HUES6 (cell line): ENCODE data around the gene TRIM44.
"Not testable (repeated sequence)": the region's sequence is repeated elsewhere in the genome, so short reads cannot be mapped to it uniquely, and the experiment has no call there.

ENCODE experiments used
- H3K27ac ChIP-seq: 2 replicates; pipeline ENCODE4 v1.7.0; 2013; ENCODE audit warnings: low read depth, mild to moderate bottlenecking, low read length, inconsistent platforms
- H3K27me3 ChIP-seq: 2 replicates; pipeline ENCODE4 v1.6.1; 2013; ENCODE audit warnings: low read length; ENCODE audit not compliant: control insufficient read depth, insufficient read depth
- H3K36me3 ChIP-seq: 2 replicates; pipeline ENCODE4 v1.6.1; 2013; ENCODE audit warnings: low read length; ENCODE audit not compliant: control insufficient read depth, insufficient read depth
- H3K4me1 ChIP-seq: 2 replicates; pipeline ENCODE4 v1.6.1; 2013; ENCODE audit warnings: low read length; ENCODE audit not compliant: control insufficient read depth, insufficient read depth
- H3K4me3 ChIP-seq: 2 replicates; pipeline ENCODE4 v1.5.1; 2013; ENCODE audit warnings: low read depth, low read length
- H3K9ac ChIP-seq: one replicate; pipeline ENCODE4 v1.6.1; 2013; ENCODE audit warnings: mild to moderate bottlenecking, low read length
- H3K9me3 ChIP-seq: 2 replicates; pipeline ENCODE4 v1.6.1; 2013; ENCODE audit warnings: low read depth, low read length; ENCODE audit not compliant: control insufficient read depth, insufficient read depth

TRIM44 gene

GRCh38 chr11:35740061-35740799 is 77.7 kb downstream of the TRIM44 start:
- Histone ChIP-seq H3K27me3 (no peaks in the 10 kb centered on the region), H3K27ac (no peak overlapping the region), H3K36me3 (0 out of 2 replicates have a peak, but pooled peaks cover 7% of the 10 kb centered on the region), H3K4me1 (no peaks in the 10 kb centered on the region), H3K9ac (no peak overlapping the region), H3K9me3 (no peaks in the 10 kb centered on the region), H3K4me3 (no peak overlapping the region)

GRCh38 chr11:35742707-35743454 is 80.3 kb downstream of the TRIM44 start:
- no peaks in the 10 kb centered on the region for H3K36me3 ChIP-seq
- no peaks in the 10 kb centered on the region for H3K27me3 ChIP-seq
- no peak overlapping the region for H3K27ac ChIP-seq
- no peaks in the 10 kb centered on the region for H3K4me1 ChIP-seq
- no peak overlapping the region for H3K9ac ChIP-seq
- H3K4me3 ChIP-seq = no peak overlapping the region
- H3K9me3 ChIP-seq = no peaks in the 10 kb centered on the region

GRCh38 chr11:35746356-35747153 is 84.0 kb downstream of the TRIM44 start:
- no peak overlapping the region for H3K4me3 ChIP-seq
- H3K36me3 ChIP-seq = no peaks in the 10 kb centered on the region
- H3K9me3 ChIP-seq = no peaks in the 10 kb centered on the region
- H3K9ac ChIP-seq = no peak overlapping the region
- 0 out of 2 replicates have a peak, but pooled peaks cover 2% of the 10 kb centered on the region for H3K4me1 ChIP-seq
- no peak overlapping the region for H3K27ac ChIP-seq
- H3K27me3 ChIP-seq = no peaks in the 10 kb centered on the region

GRCh38 chr11:35747668-35748067 is 85.1 kb downstream of the TRIM44 start:
- no peaks in the 10 kb centered on the region for H3K27me3 ChIP-seq
- H3K9me3 ChIP-seq = no peaks in the 10 kb centered on the region
- H3K9ac ChIP-seq = no peak overlapping the region
- peaks cover 12% of the 10 kb centered on the region for H3K4me1 ChIP-seq
- no peak overlapping the region for H3K4me3 ChIP-seq
- H3K36me3 ChIP-seq = no peaks in the 10 kb centered on the region
- no peak overlapping the region for H3K27ac ChIP-seq

- H3K36me3 ChIP-seq = no peaks in the 10 kb centered on the region
- no peak overlapping the region for H3K4me3 ChIP-seq
These were observed 86.1 kb downstream of the TRIM44 start for GRCh38 chr11:35748644-35749043.

GRCh38 chr11:35750315-35750714 is 87.7 kb downstream of the TRIM44 start:
- H3K9me3 ChIP-seq = no peaks in the 10 kb centered on the region
- H3K4me3 ChIP-seq = no peak overlapping the region
- no peak overlapping the region for H3K9ac ChIP-seq
- H3K27me3 ChIP-seq = no peaks in the 10 kb centered on the region
- no peak overlapping the region for H3K27ac ChIP-seq
- H3K36me3 ChIP-seq = no peaks in the 10 kb centered on the region
- peaks cover 13% of the 10 kb centered on the region for H3K4me1 ChIP-seq

More at GRCh38 chr11:35748644-35749043, 86.1 kb downstream of the TRIM44 start:
- Histone ChIP-seq H3K9me3 (no peaks in the 10 kb centered on the region), H3K9ac (no peak overlapping the region), H3K27ac (no peak overlapping the region), H3K27me3 (no peaks in the 10 kb centered on the region), H3K4me1 (peaks cover 13% of the 10 kb centered on the region)

- no peak overlapping the region for H3K9ac ChIP-seq
- peaks cover 13% of the 10 kb centered on the region for H3K4me1 ChIP-seq
- H3K36me3 ChIP-seq = no peaks in the 10 kb centered on the region
- H3K27ac ChIP-seq = no peak overlapping the region
- H3K27me3 ChIP-seq = no peaks in the 10 kb centered on the region
- H3K9me3 ChIP-seq = no peaks in the 10 kb centered on the region
- H3K4me3 ChIP-seq = no peak overlapping the region
These were observed 88.5 kb downstream of the TRIM44 start for GRCh38 chr11:35750981-35751663.

GRCh38 chr11:35751664-35752061 is 89.1 kb downstream of the TRIM44 start:
- Histone ChIP-seq H3K4me1 (peaks cover 13% of the 10 kb centered on the region), H3K27ac (no peak overlapping the region), H3K9ac (no peak overlapping the region), H3K27me3 (no peaks in the 10 kb centered on the region), H3K9me3 (no peaks in the 10 kb centered on the region), H3K36me3 (no peaks in the 10 kb centered on the region), H3K4me3 (no peak overlapping the region)

- Histone ChIP-seq H3K27ac (no peak overlapping the region), H3K36me3 (no peaks in the 10 kb centered on the region), H3K27me3 (no peaks in the 10 kb centered on the region)
These were observed 89.5 kb downstream of the TRIM44 start for GRCh38 chr11:35752115-35752514.

GRCh38 chr11:35753573-35753972 is 91.0 kb downstream of the TRIM44 start:
- not testable (repeated sequence) for H3K27ac ChIP-seq, H3K36me3 ChIP-seq

More at GRCh38 chr11:35752115-35752514, 89.5 kb downstream of the TRIM44 start:
- peaks cover 13% of the 10 kb centered on the region for H3K4me1 ChIP-seq
- H3K9ac ChIP-seq = no peak overlapping the region
- H3K4me3 ChIP-seq = no peak overlapping the region
- H3K9me3 ChIP-seq = no peaks in the 10 kb centered on the region

More at GRCh38 chr11:35753573-35753972, 91.0 kb downstream of the TRIM44 start:
- H3K4me3 ChIP-seq, H3K9me3 ChIP-seq, H3K27me3 ChIP-seq, H3K9ac ChIP-seq: not testable (repeated sequence)
- peaks cover 13% of the 10 kb centered on the region for H3K4me1 ChIP-seq
